Esophagus muscularis mucosa (tissue), 4 donors: Measurements from ENCODE around the gene GLRB.

Experiments used
- CTCF ChIP-seq, 3 experiments: fragments of 200-600 bp in 2 of 3; fragments of 450-650 bp in 1 of 3; sonication (generic) in 2 of 3; IDR thresholded peaks; one replicate each; pipeline ENCODE4 v1.5.1; 2017 to 2019; ENCODE audit warnings: antibody characterized with exemption in 3 of 3, mild to moderate bottlenecking in 2 of 3, moderate library complexity in 1 of 3
- EP300 ChIP-seq: sonication (generic); formaldehyde crosslinking; IDR thresholded peaks from one replicate; pipeline ENCODE4 v1.6.1; 2017; ENCODE audit warnings: antibody characterized with exemption
- POLR2A ChIP-seq: fragments of 450-650 bp; IDR thresholded peaks from one replicate; pipeline ENCODE4 v1.6.1; 2017; ENCODE audit warnings: antibody characterized with exemption, moderate library complexity, mild to moderate bottlenecking, low read depth

- TF ChIP-seq CTCF (IDR thresholded peaks at IDR 0.05) = no peak
- no peak for TF ChIP-seq POLR2A
- TF ChIP-seq EP300 = no peak
Observed at GRCh38 chr4:157040405-157040804, 35.5 kb upstream of the GLRB start.
